ENCODE results near the gene RHO.

- no peak for TF ChIP-seq CTCF (IDR thresholded peaks at IDR 0.05 in 4 of 5, conservative IDR thresholded peaks at IDR 0.05 in 1 of 5)
- no peak for TF ChIP-seq POLR2A (IDR thresholded peaks at IDR 0.05)
Measured at GRCh38 chr3:129505341-129505740, 23.1 kb upstream of the RHO start.
